Brain microvascular endothelial cell (primary cell): ENCODE results near the gene C7orf33.
"Not testable (repeated sequence)": the region's sequence is repeated elsewhere in the genome, so short reads cannot be mapped to it uniquely, and the experiment has no call there.

Experiments used
- DNase-seq: peaks from one replicate; pipeline ENCODE4 v3.0.0-alpha.2; 2020
- H3K27ac ChIP-seq: fragments of 250-450 bp; sonication (Bioruptor Pico); 2 replicates; pipeline ENCODE4 v1.5.1; 2020; ENCODE audit warnings: mild to moderate bottlenecking, moderate library complexity
- H3K27me3 ChIP-seq: fragments of 250-450 bp; sonication (Bioruptor Pico); replicated peaks from 2 replicates; pipeline ENCODE4 v1.5.1; 2020; ENCODE audit warnings: mild to moderate bottlenecking
- H3K36me3 ChIP-seq: fragments of 250-450 bp; sonication (Bioruptor Pico); replicated peaks from 2 replicates; pipeline ENCODE4 v1.5.1; 2020; ENCODE audit warnings: mild to moderate bottlenecking
- H3K4me3 ChIP-seq: 2 replicates; pipeline ENCODE4 v1.5.1; 2011; ENCODE audit warnings: low read depth, mild to moderate bottlenecking, control low read depth, low read length, moderate library complexity
- CTCF ChIP-seq: IDR thresholded peaks from 2 replicates; pipeline ENCODE4 v1.5.1; 2011; ENCODE audit warnings: low read depth, mild to moderate bottlenecking, moderate library complexity, low read length, control low read depth, inconsistent platforms; ENCODE audit errors: missing control alignments
- in situ Hi-C: cut with HindIII; loops from 2 replicates; pipeline ENCODE4 v1.10.0; 2017; ENCODE audit warnings: low sequenced_read_pairs, low pct_ligation_motif_present

The C7orf33 gene

GRCh38 chr7:148587076-148587475 is 3.5 kb upstream of the C7orf33 start:
- Histone ChIP-seq H3K36me3 (no peaks in the 10 kb centered on the region), H3K27me3 (peaks cover 3% of the 10 kb centered on the region), H3K27ac (no peak overlapping the region), H3K4me3 (no peak overlapping the region)
- in situ Hi-C loops, result no loop called here
- DNase-seq, result no peak
- no peak for TF ChIP-seq CTCF

- Histone ChIP-seq H3K4me3 (no peak overlapping the region), H3K27ac (no peak overlapping the region), H3K27me3 (peaks cover 3% of the 10 kb centered on the region), H3K36me3 (no peaks in the 10 kb centered on the region)
- in situ Hi-C loops, result no loop called here
- no peak for DNase-seq
- no peak for TF ChIP-seq CTCF
These were observed 2.4 kb upstream of the C7orf33 start for GRCh38 chr7:148588168-148588567.

- Histone ChIP-seq H3K27ac (no peak overlapping the region), H3K36me3 (no peaks in the 10 kb centered on the region), H3K27me3 (peaks cover 3% of the 10 kb centered on the region), H3K4me3 (no peak overlapping the region)
- TF ChIP-seq CTCF, result no peak
- in situ Hi-C loops, result no loop called here
- DNase-seq, result no peak
These were observed 1.9 kb upstream of the C7orf33 start for GRCh38 chr7:148588670-148589131.

GRCh38 chr7:148589640-148590039 is 926 bp upstream of the C7orf33 start:
- no peak overlapping the region for H3K4me3 ChIP-seq
- no peak for DNase-seq
- in situ Hi-C loops, result no loop called here
- no peaks in the 10 kb centered on the region for H3K36me3 ChIP-seq
- H3K27me3 ChIP-seq, result peaks cover 3% of the 10 kb centered on the region
- no peak overlapping the region for H3K27ac ChIP-seq
- no peak for TF ChIP-seq CTCF

- in situ Hi-C loops, H3K4me3 ChIP-seq, DNase-seq, H3K27ac ChIP-seq, H3K36me3 ChIP-seq, H3K27me3 ChIP-seq: not testable (repeated sequence)
These were observed 5.8 kb downstream of the C7orf33 start for GRCh38 chr7:148596354-148596753.

GRCh38 chr7:148598351-148598750 is 7.8 kb downstream of the C7orf33 start:
- TF ChIP-seq CTCF, result no peak
- Histone ChIP-seq H3K27ac (no peak overlapping the region), H3K36me3 (no peaks in the 10 kb centered on the region), H3K4me3 (no peak overlapping the region), H3K27me3 (no peaks in the 10 kb centered on the region)
- in situ Hi-C loops, result no loop called here
- DNase-seq, result no peak

- Histone ChIP-seq H3K27ac (no peak overlapping the region), H3K36me3 (no peaks in the 10 kb centered on the region), H3K27me3 (no peaks in the 10 kb centered on the region), H3K4me3 (no peak overlapping the region)
- TF ChIP-seq CTCF, result no peak
- no peak for DNase-seq
- in situ Hi-C loops, result no loop called here
These were observed 14.8 kb downstream of the C7orf33 start for GRCh38 chr7:148605350-148605749.
